Fibroblast of peridontal ligament (primary cell): ENCODE data around the gene DYNC2H1.

ENCODE experiments used
- DNase-seq: peaks from one replicate; pipeline ENCODE4 v3.0.0-alpha.2; 2010; ENCODE audit errors: extremely low read depth

The DYNC2H1 gene

DNA sequence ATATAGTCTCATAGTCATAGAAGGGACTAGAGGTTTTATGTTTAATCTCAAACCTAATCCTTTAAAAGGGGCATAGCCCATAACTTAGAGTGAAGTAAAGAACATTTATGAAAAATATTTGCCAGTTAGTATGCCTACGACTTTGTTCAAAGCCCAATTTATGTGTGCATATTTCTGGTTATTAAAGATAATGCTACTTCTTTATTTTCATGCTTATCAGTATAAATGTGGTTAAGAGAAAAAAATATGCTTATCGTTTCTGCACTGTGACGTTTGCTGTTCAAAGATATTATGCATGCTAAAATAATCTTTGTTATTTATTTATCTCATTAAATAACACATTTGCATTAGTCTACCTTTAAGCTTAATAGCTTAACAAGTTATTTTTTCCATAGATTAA, 343.9 kb downstream of the DYNC2H1 start:
- DNase-seq, result no peak

DNA sequence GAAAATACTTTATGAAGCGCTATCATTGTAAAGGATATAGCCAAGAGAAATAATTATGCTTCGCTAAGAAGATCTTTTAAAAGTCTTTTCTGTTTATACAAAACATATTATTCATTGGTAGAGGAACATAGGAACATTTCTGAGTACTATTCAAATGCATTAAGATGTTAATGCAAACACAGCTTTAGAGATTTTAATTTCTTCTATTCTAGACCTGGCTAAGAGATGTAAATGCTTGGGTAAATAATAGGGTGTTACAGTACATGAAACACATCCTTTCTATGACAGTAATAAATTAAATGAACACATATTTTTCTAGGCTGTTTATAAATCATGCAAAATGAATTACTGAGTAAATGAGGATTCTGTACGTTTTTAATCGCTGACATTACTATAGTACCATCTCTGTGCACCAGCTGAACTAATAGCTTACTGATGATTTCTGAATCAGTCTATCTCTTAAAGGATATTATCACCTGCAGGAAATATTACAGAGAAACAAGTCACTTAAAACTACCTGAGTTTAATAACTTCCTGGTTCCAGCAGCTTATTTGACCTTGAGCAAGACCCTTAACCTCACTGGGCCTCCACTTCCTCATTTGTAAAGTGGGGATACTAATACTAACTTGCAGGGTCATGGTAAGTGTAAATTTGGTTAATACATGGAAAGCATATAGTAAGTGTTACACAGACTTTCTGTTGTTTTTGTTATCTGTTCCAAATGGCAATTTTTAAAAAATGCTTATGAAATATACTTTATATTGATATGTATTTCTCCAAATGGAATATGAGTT, 344.9 kb downstream of the DYNC2H1 start:
- no peak for DNase-seq

DNA sequence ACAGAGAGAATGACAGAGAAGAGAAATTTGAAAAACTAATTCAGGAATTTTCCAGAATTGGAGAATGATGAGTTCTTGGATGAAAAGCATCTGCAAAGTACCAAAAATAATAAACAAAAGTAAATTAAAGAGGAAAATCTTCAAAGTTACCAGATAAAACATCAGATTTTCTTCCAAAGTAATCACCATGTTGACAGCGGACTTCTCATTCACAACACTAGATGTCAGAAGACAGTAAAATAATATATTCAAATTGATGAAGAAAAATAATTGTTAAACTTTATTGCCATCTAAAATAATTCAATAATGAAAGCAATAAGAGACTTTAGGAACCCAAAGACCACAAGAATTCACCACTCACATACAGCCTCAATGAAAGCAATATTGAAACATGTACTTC, 355.2 kb downstream of the DYNC2H1 start:
- no peak for DNase-seq

DNA sequence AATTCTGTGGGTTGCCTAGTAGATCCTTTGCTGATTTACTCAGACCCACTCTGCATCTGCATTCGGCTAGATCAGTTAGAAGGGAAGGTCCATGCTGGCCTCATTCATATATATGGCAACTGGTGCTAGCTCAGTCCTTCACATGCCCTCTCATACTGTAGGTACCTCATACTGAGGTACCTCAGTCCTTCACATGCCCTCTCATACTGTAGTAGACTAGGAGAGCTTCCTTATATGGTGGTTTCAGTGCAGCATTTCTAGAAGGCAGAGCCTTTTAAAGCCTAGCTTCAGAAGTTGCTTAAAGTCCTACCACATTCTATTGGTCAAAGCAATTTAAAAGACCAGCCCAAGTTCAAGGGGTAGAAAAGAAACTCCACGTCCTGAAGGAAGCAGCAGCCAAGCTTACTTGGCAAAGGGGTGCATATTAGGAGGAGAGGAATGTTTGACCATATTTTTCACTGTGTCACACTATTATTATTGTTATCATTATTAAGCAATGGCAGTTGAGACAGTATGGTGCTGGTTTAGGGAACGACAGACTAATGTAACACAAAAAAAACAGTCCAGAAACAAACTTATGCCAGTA, 356.4 kb downstream of the DYNC2H1 start:
- DNase-seq, result no peak

DNA sequence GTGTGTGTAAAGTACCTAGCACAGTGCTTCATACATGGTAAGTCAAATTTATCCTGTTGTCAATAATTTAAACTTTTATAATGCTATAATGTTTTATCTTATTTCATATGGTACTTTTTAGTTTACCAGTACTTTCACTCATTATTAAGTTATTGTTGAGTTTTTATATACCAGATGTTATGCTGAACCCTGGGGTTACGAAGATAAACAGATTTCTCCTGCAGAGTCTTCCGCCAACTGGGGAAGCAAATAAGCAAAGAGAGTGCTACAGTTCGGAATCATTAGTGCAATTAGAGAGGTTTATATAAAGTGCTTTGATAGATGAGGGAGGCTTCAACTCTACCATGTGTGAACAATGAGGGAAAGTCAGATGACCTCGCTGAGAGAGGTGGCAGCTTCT, 362.3 kb downstream of the DYNC2H1 start:
- DNase-seq, result no peak

DNA sequence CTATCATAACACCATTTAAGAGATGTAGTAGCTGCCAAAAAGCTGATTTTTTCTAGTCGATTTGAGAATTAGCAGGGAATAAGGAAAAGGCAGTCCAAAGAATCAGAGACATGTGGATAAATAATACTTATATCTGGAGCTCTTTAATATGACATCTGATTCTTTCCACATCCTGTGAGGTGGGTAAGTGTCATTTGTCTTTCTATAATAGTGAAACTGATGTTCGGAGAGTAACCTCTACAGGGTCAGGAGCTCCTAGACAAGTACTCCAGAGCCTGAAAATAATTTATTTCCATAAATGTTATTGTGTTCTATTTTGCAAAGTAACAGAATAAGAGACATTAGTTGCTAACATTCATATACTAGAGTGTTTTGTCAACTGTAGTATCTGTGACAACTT, 367.6 kb downstream of the DYNC2H1 start:
- no peak for DNase-seq

DNA sequence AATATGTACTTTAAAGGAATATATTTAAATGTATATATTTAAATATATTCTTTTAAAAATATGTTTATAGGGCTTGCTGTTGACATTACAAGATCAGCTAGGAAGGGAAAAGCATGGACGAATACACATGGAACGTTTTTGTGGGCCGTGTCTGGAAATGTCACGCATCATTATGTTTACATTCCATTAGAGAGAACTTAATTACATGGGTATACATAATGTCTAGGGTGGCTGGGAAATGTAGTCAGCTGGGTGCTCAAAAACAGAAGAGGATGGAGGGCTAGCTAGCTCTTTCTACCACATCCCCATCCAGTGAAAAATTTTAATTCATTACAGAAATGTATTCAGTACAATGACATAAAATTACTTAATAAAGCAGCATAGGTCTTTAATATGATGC, 371.2 kb downstream of the DYNC2H1 start:
- DNase-seq, result no peak

DNA sequence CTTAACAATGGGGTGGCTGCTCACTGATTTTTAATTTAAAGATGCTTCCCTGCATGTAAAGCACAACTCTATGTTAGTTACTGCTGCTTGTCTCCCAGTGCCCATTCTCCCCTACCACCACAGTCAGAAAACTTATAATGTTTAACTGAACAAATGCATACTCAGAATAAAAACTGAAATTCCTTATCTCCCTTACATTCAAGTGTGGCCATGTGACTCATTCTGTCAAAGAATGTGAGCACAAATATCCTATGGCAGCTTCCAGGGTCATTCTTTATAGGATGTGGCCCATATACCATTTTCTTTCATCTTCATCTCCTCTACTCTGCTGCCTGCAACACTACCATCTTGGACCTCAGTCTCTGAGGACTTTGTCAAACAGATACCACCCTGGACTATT, 374.8 kb downstream of the DYNC2H1 start:
- DNase-seq, result no peak

DNA sequence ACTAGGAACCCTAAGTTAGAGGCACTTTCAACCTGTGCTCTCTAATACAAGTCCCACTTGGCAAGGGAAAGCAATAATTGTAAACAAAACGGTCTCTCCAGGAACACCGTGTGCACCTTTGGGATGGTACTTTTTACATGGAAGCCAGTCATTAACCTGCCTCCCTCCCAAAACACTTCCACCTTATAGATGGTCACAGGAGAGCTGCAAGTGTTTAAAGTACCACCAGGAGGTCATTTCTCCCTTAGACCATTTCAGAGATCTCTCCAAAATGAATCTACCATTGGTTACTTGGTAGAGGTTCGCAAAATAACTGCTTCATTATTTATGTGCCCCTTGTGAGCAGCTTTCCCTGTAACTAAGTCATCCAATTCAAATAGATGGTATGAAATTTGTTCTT, 375.3 kb downstream of the DYNC2H1 start:
- DNase-seq, result no peak

DNA sequence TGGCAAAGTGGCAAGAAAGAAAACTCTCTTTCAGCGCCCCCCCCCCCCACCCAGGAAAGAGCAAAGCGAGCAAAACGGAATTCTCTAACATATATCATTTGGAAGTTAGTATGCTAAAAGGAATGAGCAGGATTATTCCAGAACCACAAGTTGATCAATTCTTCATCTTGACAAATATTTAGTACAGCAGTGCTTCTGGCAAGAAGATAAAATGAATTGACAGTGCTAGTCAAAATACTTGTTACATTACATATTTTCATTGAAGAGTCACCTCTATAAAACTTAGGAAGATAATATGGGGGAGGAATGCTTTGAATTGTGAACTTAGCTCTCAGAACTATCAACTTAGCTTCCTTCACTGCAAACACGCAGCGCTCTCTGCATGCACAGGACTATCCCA, 377.4 kb downstream of the DYNC2H1 start:
- DNase-seq, result no peak

DNA sequence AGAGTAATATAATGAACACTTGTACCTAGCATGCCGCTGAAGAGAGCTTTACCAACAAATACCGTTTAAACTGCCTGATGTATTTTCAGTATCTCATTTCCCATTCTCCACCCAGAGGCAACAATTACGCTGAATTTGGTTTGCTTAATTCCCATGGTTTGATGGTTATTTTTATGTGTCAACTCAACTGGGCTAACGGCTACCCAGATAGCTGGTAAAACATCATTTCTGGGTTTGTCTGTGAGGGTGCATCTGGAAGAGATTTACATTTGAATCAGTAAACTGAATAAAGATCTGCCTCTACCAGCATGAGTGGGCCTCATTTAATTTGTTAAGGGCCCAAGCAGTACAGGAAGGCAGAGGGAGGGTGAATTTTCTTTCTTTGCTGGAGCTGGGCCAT, 377.9 kb downstream of the DYNC2H1 start:
- DNase-seq, result no peak

DNA sequence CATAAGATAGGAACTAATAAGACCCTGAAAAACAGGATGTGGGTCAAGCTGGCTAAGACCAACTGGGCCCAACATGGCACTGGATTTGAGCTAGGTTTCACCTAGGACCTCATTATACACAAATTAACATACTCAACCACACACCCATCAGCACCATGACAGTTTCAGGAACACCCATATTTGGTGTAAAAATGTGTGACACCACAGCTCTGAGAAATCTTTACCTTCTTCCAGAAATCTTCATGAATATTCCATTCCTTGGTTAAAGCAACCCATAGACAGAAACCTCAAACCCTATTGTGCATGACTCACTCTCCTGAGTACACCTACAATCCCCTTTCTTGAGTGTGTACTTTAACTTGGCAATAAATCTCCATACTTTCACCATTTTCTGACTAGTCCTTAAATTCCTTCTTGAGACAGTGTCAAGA, 378.8 kb downstream of the DYNC2H1 start:
- DNase-seq, result no peak

DNA sequence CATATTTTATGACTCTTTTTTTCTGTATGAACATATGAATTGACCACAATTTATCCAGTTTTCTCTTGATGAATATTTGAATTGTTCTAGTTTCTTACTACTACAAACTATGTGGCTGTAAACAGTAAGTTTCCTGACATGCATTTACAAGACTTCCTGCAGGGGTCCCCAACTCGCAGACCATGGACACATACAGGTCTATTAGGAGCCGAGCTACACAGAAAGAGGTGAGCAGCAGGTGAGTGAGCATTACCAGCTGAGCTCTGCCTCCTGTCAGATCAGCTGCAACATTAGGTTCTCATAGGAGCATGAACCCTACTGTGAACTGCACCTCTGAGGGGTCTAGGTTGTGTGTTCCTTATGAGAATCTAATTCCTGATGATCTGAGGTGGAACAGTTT, 379.4 kb downstream of the DYNC2H1 start:
- DNase-seq, result no peak

DNA sequence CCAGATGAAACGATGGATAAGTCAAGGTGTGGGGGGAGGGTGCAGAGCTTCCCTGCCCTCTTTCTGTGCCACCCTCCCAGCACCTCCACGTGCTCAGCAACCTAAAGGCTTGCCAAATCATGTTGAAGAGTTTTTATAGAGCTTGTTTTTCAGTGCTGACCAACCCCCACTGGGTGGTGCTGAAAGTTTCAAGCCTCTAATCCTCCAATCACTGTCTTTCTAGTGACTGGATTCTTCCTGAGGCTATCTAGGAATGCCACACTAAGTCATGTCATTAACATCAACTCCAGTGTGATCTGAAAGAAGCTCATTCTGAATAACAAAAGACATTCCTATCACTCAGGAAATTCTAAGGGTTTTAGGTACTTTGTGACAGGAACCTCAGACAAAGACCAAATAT, 382.6 kb downstream of the DYNC2H1 start:
- no peak for DNase-seq

DNA sequence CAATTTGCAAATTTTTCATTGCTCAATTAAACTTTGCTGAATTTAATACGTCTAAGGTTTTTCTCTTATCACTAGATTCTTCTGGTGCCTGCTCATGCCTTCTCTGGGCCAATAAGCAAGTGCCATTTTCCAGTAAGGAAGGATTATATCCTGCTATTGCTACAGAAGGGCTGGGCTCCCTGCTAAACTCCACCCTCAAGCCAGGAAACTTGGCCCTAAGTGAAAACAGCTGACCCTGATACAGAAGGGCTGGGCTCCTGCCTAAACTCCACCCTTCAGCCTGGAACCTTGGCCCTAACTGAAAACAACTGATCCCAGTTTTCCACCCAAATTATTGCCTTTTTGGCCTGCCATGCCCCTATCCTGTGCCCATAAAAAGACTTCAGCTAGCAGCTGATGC, 385.3 kb downstream of the DYNC2H1 start:
- DNase-seq, result peak; percentile 60

DNA sequence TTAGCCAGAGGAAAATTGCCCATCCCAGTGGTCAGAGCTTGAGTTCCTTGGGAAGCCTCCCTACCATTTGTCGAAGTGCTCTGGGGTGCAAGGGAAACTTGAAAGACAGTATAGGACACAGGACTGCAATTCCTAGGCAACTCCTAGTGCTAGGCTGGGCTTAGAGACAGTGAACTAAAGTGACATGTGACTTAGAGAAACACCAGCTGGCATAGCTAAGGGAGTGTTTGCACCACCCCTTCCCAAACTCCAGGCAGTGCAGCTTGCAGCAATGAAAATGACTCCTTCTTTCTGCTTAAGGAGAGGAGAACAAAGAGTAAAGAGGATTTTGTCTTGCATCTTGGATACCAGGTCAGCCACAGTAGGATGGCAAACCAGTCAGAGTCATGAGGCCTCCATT, 388.0 kb downstream of the DYNC2H1 start:
- no peak for DNase-seq

DNA sequence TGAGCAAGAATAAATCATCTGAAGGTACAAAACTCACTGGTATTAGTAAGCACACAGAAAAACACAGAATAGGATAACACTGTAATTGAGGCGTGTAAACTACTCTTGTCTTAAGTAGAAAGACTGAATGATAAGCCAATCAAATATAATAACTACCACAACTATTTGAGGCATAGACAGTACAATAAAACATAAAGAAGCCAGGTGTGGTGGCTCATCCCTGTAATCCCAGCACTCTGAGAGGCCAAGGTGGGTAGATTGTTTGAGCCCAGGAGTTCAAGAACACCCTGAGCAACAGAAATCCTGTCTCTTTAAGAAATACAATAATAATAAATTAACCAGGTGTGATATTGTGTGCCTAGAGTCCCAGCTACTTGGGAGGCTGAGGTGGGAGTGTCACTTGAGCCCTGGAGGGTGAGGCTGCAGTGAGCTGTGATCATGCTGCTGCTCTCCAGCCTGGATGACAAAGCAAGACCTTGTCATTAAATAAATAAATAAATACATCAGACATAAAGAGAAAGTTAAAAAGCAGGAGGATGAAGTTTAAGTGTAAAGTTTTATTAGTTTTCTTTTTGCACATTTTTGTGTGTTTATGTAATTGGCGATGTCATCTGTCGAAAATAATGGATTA, 390.6 kb downstream of the DYNC2H1 start:
- DNase-seq, result no peak

DNA sequence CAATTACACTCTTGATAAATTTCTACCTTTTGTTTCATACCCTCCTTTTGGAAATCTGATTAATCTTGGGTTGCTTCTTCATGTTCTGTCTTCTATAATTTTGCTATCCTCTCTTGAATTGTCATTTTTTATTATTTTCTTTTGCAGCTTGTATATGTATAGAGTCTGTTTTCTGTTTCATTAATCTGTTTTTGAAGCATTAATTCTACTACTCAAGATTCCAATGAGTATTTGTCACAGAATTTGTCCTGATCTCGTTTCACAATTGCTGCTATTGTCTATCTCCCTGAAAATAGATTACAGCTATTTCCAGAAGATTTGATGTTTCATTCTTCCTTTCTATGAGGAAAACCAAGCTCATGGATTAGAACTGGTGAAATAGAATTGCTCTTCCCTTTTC, 406.1 kb downstream of the DYNC2H1 start:
- DNase-seq, result no peak

DNA sequence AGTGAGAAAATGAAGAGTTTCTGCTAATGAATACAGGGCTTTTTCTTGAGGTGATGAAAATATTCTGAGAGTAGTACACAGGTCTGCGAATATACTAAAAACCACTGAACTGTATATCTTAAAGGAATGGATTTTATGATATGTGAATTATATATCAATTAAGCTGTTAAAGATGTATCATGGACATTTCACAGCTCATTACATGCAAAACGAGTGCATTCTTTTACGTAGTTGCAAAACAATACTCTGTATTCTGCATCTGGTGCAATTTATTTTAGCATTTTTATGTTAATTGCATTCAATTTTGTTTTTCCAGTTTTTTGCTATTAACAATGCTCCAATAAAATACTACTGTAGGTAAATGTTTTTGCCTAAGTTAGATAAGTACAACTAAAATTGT, 411.6 kb downstream of the DYNC2H1 start:
- no peak for DNase-seq

DNA sequence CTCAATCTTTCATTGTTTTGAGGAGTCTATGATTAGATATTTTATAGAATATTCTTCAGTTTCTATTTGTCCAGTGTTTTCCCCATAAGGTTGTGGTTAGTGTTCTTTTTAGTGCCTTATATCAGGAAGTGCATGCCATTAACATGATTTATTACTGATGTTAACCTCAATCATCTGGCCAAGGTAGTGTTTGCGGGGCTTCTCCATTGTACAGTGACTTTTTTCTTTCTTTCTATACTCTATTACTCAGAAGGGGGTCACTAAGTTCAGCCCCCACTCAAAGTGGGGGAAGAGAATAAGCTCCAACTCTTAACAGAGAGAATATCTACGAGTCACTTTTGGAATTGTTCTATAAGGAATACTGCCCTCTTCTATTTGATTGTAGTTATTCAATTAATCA, 415.8 kb downstream of the DYNC2H1 start:
- DNase-seq, result no peak

DNA sequence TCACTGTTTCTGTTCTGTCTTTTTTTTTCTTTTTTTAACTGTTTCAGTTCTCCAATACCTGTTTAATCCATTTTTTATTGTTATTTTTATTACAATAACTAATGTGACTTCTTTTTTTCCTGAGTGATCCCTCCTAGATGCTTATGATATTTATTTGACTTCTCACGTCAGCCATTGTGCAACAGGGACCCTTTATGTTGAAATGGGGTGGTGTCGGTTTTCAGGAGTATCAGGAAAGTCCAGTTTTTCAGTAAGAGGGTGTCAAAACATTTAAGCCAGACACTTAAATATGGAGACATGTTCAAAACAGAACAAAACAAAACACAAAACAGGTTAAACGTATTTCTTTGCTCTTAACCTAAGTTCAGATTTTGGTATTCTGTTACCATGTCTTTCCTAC, 418.8 kb downstream of the DYNC2H1 start:
- DNase-seq, result no peak

DNA sequence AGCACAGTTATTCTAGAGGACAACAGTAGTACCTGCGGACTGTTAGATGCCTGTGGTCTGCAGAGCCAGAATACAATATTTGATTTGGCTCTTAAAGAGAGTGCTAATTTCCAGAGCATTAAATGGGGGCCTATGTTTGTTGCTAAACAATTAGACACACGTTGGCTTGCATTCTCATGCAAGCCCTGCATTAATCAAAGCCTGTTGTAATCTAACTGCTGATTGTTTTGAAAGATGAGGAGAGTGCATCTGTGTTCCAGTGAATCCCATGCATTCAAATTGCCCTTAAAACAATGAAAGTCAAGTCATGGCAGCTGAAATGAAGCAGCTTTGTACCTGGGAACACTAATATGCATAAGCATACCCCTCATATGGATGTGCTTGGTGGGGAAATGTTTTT, 419.4 kb downstream of the DYNC2H1 start:
- no peak for DNase-seq

DNA sequence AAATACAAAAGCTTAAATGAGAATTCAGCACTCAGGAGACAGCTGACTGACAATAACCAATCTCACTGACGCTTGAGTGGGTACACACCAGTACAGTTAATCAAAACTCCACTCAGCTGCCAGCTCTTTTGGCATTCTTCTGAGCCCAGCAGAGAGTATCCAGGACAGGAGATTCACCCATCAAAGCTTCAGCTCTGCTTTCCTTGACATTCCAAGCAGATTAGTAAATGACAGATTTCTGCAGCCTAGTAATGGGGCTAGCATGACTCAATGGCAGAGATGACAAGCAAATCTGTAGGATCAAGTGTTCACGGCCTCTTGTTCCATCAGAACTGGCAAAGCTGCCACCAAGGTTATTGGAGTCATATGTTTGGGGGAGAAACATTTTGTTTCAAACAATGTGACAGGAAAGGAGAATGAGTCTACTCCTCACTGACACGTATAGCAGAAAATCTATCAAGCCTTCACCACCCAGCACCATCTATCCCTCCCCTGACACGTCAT, 420.0 kb downstream of the DYNC2H1 start:
- peak; percentile 66 for DNase-seq
